Gastrocnemius medialis (tissue), 4 donors: ENCODE measurements around the gene ATP6V1E1.

Experiments used
- CTCF ChIP-seq, 5 experiments: fragments of 450-650 bp in 3 of 5; fragments of 200-600 bp in 2 of 5; sonication (generic) in 2 of 5; IDR thresholded peaks in 4 of 5; conservative IDR thresholded peaks in 1 of 5; 1 replicate in 4 of 5; 2 replicates in 1 of 5; pipeline ENCODE4 v1.5.1; 2016 to 2019; ENCODE audit warnings: antibody characterized with exemption in 5 of 5, mild to moderate bottlenecking in 3 of 5, moderate library complexity in 3 of 5
- POLR2A ChIP-seq, 2 donors: fragments of 450-650 bp; IDR thresholded peaks; one replicate each; pipeline ENCODE4 v1.6.1; 2017; ENCODE audit warnings: antibody characterized with exemption in 2 of 2, mild to moderate bottlenecking in 2 of 2, moderate library complexity in 2 of 2

- TF ChIP-seq CTCF (IDR thresholded peaks at IDR 0.05 in 4 of 5, conservative IDR thresholded peaks at IDR 0.05 in 1 of 5) (no peak), POLR2A (IDR thresholded peaks at IDR 0.05) (no peak)
Observed at GRCh38 chr22:17581056-17581455, 47.5 kb downstream of the ATP6V1E1 start.
